DND-41 (cell line): ENCODE measurements around the gene ZDHHC11.
"Not testable (repeated sequence)": the region's sequence is repeated elsewhere in the genome, so short reads cannot be mapped to it uniquely, and the experiment has no call there.

Source experiments
- ATAC-seq: fragments of 200-7000 bp; cut with Tn5 transposase; 3 replicates; pipeline ENCODE4 v1.9.1; 2021; ENCODE audit warnings: low read depth; ENCODE audit not compliant: insufficient read depth
- DNase-seq: peaks from one replicate; pipeline ENCODE4 v3.0.0-alpha.2; 2020
- H2AFZ ChIP-seq: 2 replicates; pipeline ENCODE4 v1.6.0; 2012; ENCODE audit warnings: low read depth, low read length
- H3K27ac ChIP-seq: 2 replicates; pipeline ENCODE4 v1.5.1; 2012; ENCODE audit warnings: low read length, inconsistent platforms
- H3K27me3 ChIP-seq: fragments of 200-600 bp; sonication (generic); 2 replicates; pipeline ENCODE4 v1.6.0; 2012; ENCODE audit warnings: low read length, mild to moderate bottlenecking, inconsistent platforms; ENCODE audit not compliant: insufficient read depth, poor library complexity
- H3K36me3 ChIP-seq: 2 replicates; pipeline ENCODE4 v1.5.1; 2012; ENCODE audit warnings: low read length, inconsistent platforms; ENCODE audit not compliant: insufficient read depth
- H3K4me1 ChIP-seq: 2 replicates; pipeline ENCODE4 v1.5.1; 2012; ENCODE audit warnings: mild to moderate bottlenecking, low read length; ENCODE audit not compliant: insufficient read depth
- H3K4me2 ChIP-seq: 2 replicates; pipeline ENCODE4 v1.6.0; 2012; ENCODE audit warnings: mild to moderate bottlenecking, moderate library complexity, low read length, inconsistent platforms; ENCODE audit not compliant: insufficient read depth
- H3K4me3 ChIP-seq, 2 experiments: fragments of 200-600 bp in 1 of 2; shearing (Covaris generic) in 1 of 2; 2 replicates each; pipeline ENCODE4 v1.5.1; 2012 to 2016; ENCODE audit warnings: inconsistent platforms in 2 of 2, low read length in 2 of 2, mild to moderate bottlenecking in 2 of 2, low read depth in 1 of 2, moderate library complexity in 1 of 2
- H3K79me2 ChIP-seq: 2 replicates; pipeline ENCODE4 v1.6.0; 2012; ENCODE audit warnings: low read length, inconsistent platforms; ENCODE audit not compliant: insufficient read depth
- H3K9ac ChIP-seq: 2 replicates; pipeline ENCODE4 v1.6.0; 2012; ENCODE audit warnings: low read depth, mild to moderate bottlenecking, inconsistent platforms, low read length, moderate library complexity
- H3K9me3 ChIP-seq: 2 replicates; pipeline ENCODE4 v1.5.1; 2012; ENCODE audit warnings: low read length, moderate library complexity, mild to moderate bottlenecking, inconsistent platforms; ENCODE audit not compliant: insufficient read depth, severe bottlenecking
- H4K20me1 ChIP-seq: 2 replicates; pipeline ENCODE4 v1.6.0; 2012; ENCODE audit warnings: low read length; ENCODE audit not compliant: insufficient read depth
- CTCF ChIP-seq: IDR thresholded peaks from 2 replicates; pipeline ENCODE4 v1.5.1; 2012; ENCODE audit warnings: borderline replicate concordance, low read length, moderate library complexity, mild to moderate bottlenecking; ENCODE audit not compliant: poor library complexity, severe bottlenecking; ENCODE audit errors: extremely low read depth
- EZH2 ChIP-seq: IDR thresholded peaks from 3 replicates; pipeline ENCODE4 v1.6.1; 2012; ENCODE audit warnings: borderline replicate concordance, low read depth, mild to moderate bottlenecking, moderate library complexity, low read length, inconsistent platforms; ENCODE audit not compliant: severe bottlenecking

The ZDHHC11 gene

GRCh38 chr5:775961-776861, 74.6 kb downstream of the ZDHHC11 start:
- Histone ChIP-seq H3K27me3 (no peaks in the 10 kb centered on the region), H3K4me3 (no peak overlapping the region), H3K79me2 (no peaks in the 10 kb centered on the region), H3K36me3 (no peaks in the 10 kb centered on the region), H3K4me1 (no peaks in the 10 kb centered on the region), H3K27ac (no peak overlapping the region), H2AFZ (no peak overlapping the region), H3K9ac (no peak overlapping the region), H4K20me1 (peaks cover 3% of the 10 kb centered on the region; the same call in 1 of the 2 replicates), H3K9me3 (no peaks in the 10 kb centered on the region), H3K4me2 (no peak overlapping the region)
- DNase-seq (no peak), ATAC-seq (no peak)
- TF ChIP-seq EZH2 = no peak
- no peak for TF ChIP-seq CTCF

DNA sequence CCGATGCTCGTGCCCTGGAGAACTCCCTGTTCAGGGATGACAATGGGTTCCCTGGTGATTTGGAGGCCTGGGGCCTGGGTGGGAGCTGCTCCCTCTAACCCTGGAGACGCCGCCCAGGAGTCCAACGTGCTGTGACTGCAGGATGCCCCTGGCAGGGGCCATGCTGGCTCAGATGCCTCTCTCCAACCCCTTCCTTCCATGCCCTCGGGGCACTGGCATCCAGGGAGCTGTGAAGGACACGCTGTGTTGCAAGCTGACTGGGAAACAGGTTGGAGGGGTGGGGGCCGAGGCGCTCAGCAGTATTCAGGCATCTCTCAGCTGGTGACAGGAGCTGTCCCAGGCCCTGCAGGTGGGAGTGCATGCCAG, 75.2 kb downstream of the ZDHHC11 start:
- H3K36me3 ChIP-seq = not testable (repeated sequence)

GRCh38 chr5:774854-775505, 75.8 kb downstream of the ZDHHC11 start:
- not testable (repeated sequence) for H3K4me3 ChIP-seq, DNase-seq, H4K20me1 ChIP-seq, H2AFZ ChIP-seq, H3K4me2 ChIP-seq, H3K79me2 ChIP-seq, H3K36me3 ChIP-seq, H3K27ac ChIP-seq, ATAC-seq, H3K4me1 ChIP-seq, H3K9ac ChIP-seq, H3K27me3 ChIP-seq, H3K9me3 ChIP-seq

More for the DNA sequence above, 75.2 kb downstream of the ZDHHC11 start:
- H3K9ac ChIP-seq, H3K4me1 ChIP-seq, ATAC-seq, H2AFZ ChIP-seq, H4K20me1 ChIP-seq, H3K4me2 ChIP-seq, H3K9me3 ChIP-seq, DNase-seq, H3K79me2 ChIP-seq, H3K27me3 ChIP-seq, H3K27ac ChIP-seq, H3K4me3 ChIP-seq: not testable (repeated sequence)

- ATAC-seq, DNase-seq, H3K9me3 ChIP-seq, H2AFZ ChIP-seq, H3K4me1 ChIP-seq, H3K79me2 ChIP-seq, H3K9ac ChIP-seq, H4K20me1 ChIP-seq, H3K4me2 ChIP-seq, H3K36me3 ChIP-seq, H3K4me3 ChIP-seq, H3K27ac ChIP-seq, H3K27me3 ChIP-seq: not testable (repeated sequence)
These were observed 76.5 kb downstream of the ZDHHC11 start for GRCh38 chr5:774304-774703.
